NB4 (cell line): Measurements from ENCODE around the gene CMIP.

Source experiments
- DNase-seq: peaks from one replicate; pipeline ENCODE4 v3.0.0; 2010; ENCODE audit warnings: low read depth
- H3K4me3 ChIP-seq: one replicate; pipeline ENCODE4 v1.5.1; 2011; ENCODE audit warnings: mild to moderate bottlenecking, low read depth, low read length, moderate library complexity
- CTCF ChIP-seq: IDR thresholded peaks from one replicate; pipeline ENCODE4 v1.5.1; 2012; ENCODE audit warnings: low read depth, low read length
- MAX ChIP-seq: IDR thresholded peaks from 2 replicates; pipeline ENCODE4 v1.6.1; 2011; ENCODE audit warnings: low read depth, low read length
- MYC ChIP-seq: IDR thresholded peaks from 2 replicates; pipeline ENCODE4 v1.6.1; 2011; ENCODE audit warnings: low read depth, low read length
- POLR2A ChIP-seq: IDR thresholded peaks from 2 replicates; pipeline ENCODE4 v1.6.1; 2011; ENCODE audit warnings: mild to moderate bottlenecking; ENCODE audit not compliant: insufficient read length; ENCODE audit errors: extremely low read depth

The CMIP gene

GRCh38 chr16:81591545-81591870, 146.9 kb downstream of the CMIP start:
- no peak overlapping the region for H3K4me3 ChIP-seq
- TF ChIP-seq CTCF (no peak), MYC (no peak), POLR2A (no peak), MAX (no peak)
- no peak for DNase-seq

- no peak overlapping the region for H3K4me3 ChIP-seq
- no peak for DNase-seq
- TF ChIP-seq POLR2A (no peak), CTCF (no peak), MYC (no peak), MAX (no peak)
Measured at GRCh38 chr16:81592353-81592866, 147.8 kb downstream of the CMIP start.

- no peak overlapping the region for H3K4me3 ChIP-seq
- TF ChIP-seq CTCF: no peak
- no peak for TF ChIP-seq MAX
- no peak for TF ChIP-seq POLR2A
- TF ChIP-seq MYC: no peak
- no peak for DNase-seq
Measured at GRCh38 chr16:81593481-81593880, 148.9 kb downstream of the CMIP start.

- no peak for TF ChIP-seq MYC
- TF ChIP-seq MAX: no peak
- TF ChIP-seq POLR2A: no peak
- TF ChIP-seq CTCF: no peak
- no peak for DNase-seq
- H3K4me3 ChIP-seq: no peak overlapping the region
Measured at GRCh38 chr16:81595629-81596292, 151.2 kb downstream of the CMIP start.

- H3K4me3 ChIP-seq: no peak overlapping the region
- no peak for DNase-seq
- TF ChIP-seq CTCF (no peak), MAX (no peak), POLR2A (no peak), MYC (no peak)
Measured at GRCh38 chr16:81597079-81597658, 152.6 kb downstream of the CMIP start.

GRCh38 chr16:81598083-81598482, 153.5 kb downstream of the CMIP start:
- TF ChIP-seq MAX (no peak), MYC (no peak), CTCF (peak; percentile 37), POLR2A (no peak)
- H3K4me3 ChIP-seq: no peak overlapping the region
- no peak for DNase-seq
